Neural cell (in vitro differentiated cells): Measurements from ENCODE around the gene SPP2. TPM values are rescaled to one million over a fixed set of nuclear protein-coding genes. Genes with fewer than 3 reads are reported as not detected.

Experiments used
- H2AFZ ChIP-seq: fragments of 200-600, 300-800 bp; sonication (generic), shearing (Covaris generic); 2 replicates; pipeline ENCODE4 v1.6.0; 2014; ENCODE audit warnings: low read depth, mild to moderate bottlenecking, antibody characterized with exemption, low read length, moderate library complexity
- H3F3A ChIP-seq: fragments of 200-600 bp; shearing (Covaris generic); 2 replicates; pipeline ENCODE4 v1.6.1; 2016; ENCODE audit warnings: mild to moderate bottlenecking, moderate library complexity, mixed read lengths, antibody characterized with exemption, low read length; ENCODE audit not compliant: insufficient read depth, poor library complexity, severe bottlenecking
- H3K27ac ChIP-seq: fragments of 200-600, 300-800 bp; sonication (generic), shearing (Covaris generic); 2 replicates; pipeline ENCODE4 v1.5.1; 2014; ENCODE audit warnings: mild to moderate bottlenecking, low read length, moderate library complexity
- H3K27me3 ChIP-seq: fragments of 300-800, 200-600 bp; sonication (generic), shearing (Covaris generic); 2 replicates; pipeline ENCODE4 v1.6.0; 2014; ENCODE audit warnings: mild to moderate bottlenecking, low read depth, low read length, moderate library complexity; ENCODE audit not compliant: insufficient read depth
- H3K36me3 ChIP-seq: fragments of 300-800, 200-600 bp; sonication (generic), shearing (Covaris generic); 2 replicates; pipeline ENCODE4 v1.5.1; 2014; ENCODE audit warnings: mild to moderate bottlenecking, antibody characterized with exemption, low read length, moderate library complexity; ENCODE audit not compliant: insufficient read depth
- H3K4me2 ChIP-seq: fragments of 300-800, 200-600 bp; sonication (generic), shearing (Covaris generic); 2 replicates; pipeline ENCODE4 v1.6.0; 2014; ENCODE audit warnings: mild to moderate bottlenecking, low read length
- H3K4me3 ChIP-seq: fragments of 300-800, 200-600 bp; sonication (generic), shearing (Covaris generic); 2 replicates; pipeline ENCODE4 v1.5.1; 2014; ENCODE audit warnings: mild to moderate bottlenecking, low read length, moderate library complexity
- H3K79me2 ChIP-seq: fragments of 200-600 bp; shearing (Covaris generic); replicated peaks from 2 replicates; pipeline ENCODE4 v1.6.0; 2014; ENCODE audit warnings: mild to moderate bottlenecking, low read length, moderate library complexity; ENCODE audit not compliant: insufficient read depth
- H3K9ac ChIP-seq: fragments of 300-800, 200-600 bp; sonication (generic), shearing (Covaris generic); 2 replicates; pipeline ENCODE4 v1.6.1; 2016; ENCODE audit warnings: mild to moderate bottlenecking, low read length, mixed read lengths
- H3K9me2 ChIP-seq: fragments of 200-600 bp; shearing (Covaris generic); 2 replicates; pipeline ENCODE4 v1.6.1; 2016; ENCODE audit warnings: mild to moderate bottlenecking, low read length, mixed read lengths; ENCODE audit not compliant: insufficient read depth
- H3K9me3 ChIP-seq: fragments of 200-600, 300-800 bp; sonication (generic), shearing (Covaris generic); 2 replicates; pipeline ENCODE4 v1.6.1; 2016; ENCODE audit warnings: mild to moderate bottlenecking, mixed run types, low read length, moderate library complexity, mixed read lengths
- H4K20me1 ChIP-seq: fragments of 200-600 bp; shearing (Covaris generic); 2 replicates; pipeline ENCODE4 v1.6.1; 2016; ENCODE audit warnings: mild to moderate bottlenecking, mixed run types; ENCODE audit not compliant: insufficient read depth
- EP300 ChIP-seq: fragments of 450-650 bp; conservative IDR thresholded peaks from 2 replicates; pipeline ENCODE4 v1.6.1; 2014; ENCODE audit warnings: antibody characterized with exemption, mild to moderate bottlenecking, moderate library complexity; ENCODE audit not compliant: poor library complexity, severe bottlenecking
- EZH2 ChIP-seq: fragments of 200-600, 300-800 bp; shearing (Covaris generic), sonication (generic); IDR thresholded peaks from 2 replicates; pipeline ENCODE4 v1.6.1; 2014; ENCODE audit warnings: antibody characterized with exemption, low read length, borderline replicate concordance, mild to moderate bottlenecking; ENCODE audit not compliant: insufficient read depth, poor library complexity, severe bottlenecking
- MXI1 ChIP-seq: fragments of 450-650 bp; conservative IDR thresholded peaks from 2 replicates; pipeline ENCODE4 v1.6.1; 2014; ENCODE audit warnings: antibody characterized with exemption, mild to moderate bottlenecking; ENCODE audit not compliant: poor library complexity, severe bottlenecking
- POLR2AphosphoS5 ChIP-seq: IDR thresholded peaks from 2 replicates; pipeline ENCODE4 v1.6.1; 2012
- RAD21 ChIP-seq: fragments of 450-650 bp; conservative IDR thresholded peaks from 2 replicates; pipeline ENCODE4 v1.6.1; 2014; ENCODE audit warnings: antibody characterized with exemption, mild to moderate bottlenecking, moderate library complexity
- SMC3 ChIP-seq: fragments of 450-650 bp; conservative IDR thresholded peaks from 2 replicates; pipeline ENCODE4 v1.6.1; 2014; ENCODE audit warnings: antibody characterized with exemption, mild to moderate bottlenecking, moderate library complexity; ENCODE audit not compliant: poor library complexity
- TAF1 ChIP-seq: IDR thresholded peaks from 2 replicates; pipeline ENCODE4 v1.6.1; 2012; ENCODE audit warnings: low read depth
- polyA plus RNA-seq: library from polyadenylated mRNA; depleted of rRNA; stranded (reverse); fragments of >200 nt; gene quantifications from 2 replicates; pipeline ENCODE4 v1.2.3, GENCODE V29; 2014
- TF ChIP-seq, protein P1 (sequence below): fragments of 450-650 bp; IDR thresholded peaks from 2 replicates; pipeline ENCODE4 v1.5.1; 2014; ENCODE audit warnings: antibody characterized with exemption, mild to moderate bottlenecking, moderate library complexity; ENCODE audit not compliant: poor library complexity, severe bottlenecking
- TF ChIP-seq, protein P2 (sequence below): IDR thresholded peaks from 2 replicates; pipeline ENCODE4 v1.6.1; 2012; ENCODE audit warnings: borderline replicate concordance

Gene SPP2
- polyA plus RNA-seq, 1 donor from 2014 or later: not detected

DNA sequence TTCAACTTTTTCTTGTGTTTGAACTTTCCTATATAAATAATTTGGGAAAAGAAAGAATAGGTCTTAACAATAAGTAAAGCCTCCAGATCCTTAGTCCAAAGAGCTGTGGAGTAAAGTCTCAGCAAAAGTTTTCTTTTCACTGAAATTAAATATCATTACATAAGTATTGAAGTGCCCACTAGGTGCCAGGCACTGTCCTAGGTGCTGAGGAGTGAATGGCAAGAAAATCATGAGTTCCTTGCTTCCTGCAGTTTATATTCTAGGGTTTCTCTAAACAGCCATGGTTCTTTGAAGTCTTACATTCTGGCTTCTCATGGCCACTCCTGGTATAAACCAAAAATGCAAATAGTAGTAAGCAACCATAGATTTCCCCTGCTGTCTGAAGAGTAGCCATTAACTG lies 59.7 kb downstream of the SPP2 start:
- Histone ChIP-seq H3K9me2 (no peaks in the 10 kb centered on the region), H3K4me3 (no peak overlapping the region), H3K27me3 (no peaks in the 10 kb centered on the region), H3K9ac (no peak overlapping the region), H3K27ac (no peak overlapping the region), H3K36me3 (no peaks in the 10 kb centered on the region), H3K9me3 (no peaks in the 10 kb centered on the region), H2AFZ (no peak overlapping the region), H3K4me2 (no peak overlapping the region), H3F3A (no peaks in the 10 kb centered on the region), H4K20me1 (no peaks in the 10 kb centered on the region), H3K79me2 (no peaks in the 10 kb centered on the region)
- TF ChIP-seq EZH2 (no peak), SMC3 (no peak), MXI1 (no peak), POLR2AphosphoS5 (no peak), EP300 (no peak), RAD21 (no peak), TAF1 (no peak)
- TF ChIP-seq, protein P1, sequence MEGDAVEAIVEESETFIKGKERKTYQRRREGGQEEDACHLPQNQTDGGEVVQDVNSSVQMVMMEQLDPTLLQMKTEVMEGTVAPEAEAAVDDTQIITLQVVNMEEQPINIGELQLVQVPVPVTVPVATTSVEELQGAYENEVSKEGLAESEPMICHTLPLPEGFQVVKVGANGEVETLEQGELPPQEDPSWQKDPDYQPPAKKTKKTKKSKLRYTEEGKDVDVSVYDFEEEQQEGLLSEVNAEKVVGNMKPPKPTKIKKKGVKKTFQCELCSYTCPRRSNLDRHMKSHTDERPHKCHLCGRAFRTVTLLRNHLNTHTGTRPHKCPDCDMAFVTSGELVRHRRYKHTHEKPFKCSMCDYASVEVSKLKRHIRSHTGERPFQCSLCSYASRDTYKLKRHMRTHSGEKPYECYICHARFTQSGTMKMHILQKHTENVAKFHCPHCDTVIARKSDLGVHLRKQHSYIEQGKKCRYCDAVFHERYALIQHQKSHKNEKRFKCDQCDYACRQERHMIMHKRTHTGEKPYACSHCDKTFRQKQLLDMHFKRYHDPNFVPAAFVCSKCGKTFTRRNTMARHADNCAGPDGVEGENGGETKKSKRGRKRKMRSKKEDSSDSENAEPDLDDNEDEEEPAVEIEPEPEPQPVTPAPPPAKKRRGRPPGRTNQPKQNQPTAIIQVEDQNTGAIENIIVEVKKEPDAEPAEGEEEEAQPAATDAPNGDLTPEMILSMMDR: no peak
- TF ChIP-seq, protein P2, sequence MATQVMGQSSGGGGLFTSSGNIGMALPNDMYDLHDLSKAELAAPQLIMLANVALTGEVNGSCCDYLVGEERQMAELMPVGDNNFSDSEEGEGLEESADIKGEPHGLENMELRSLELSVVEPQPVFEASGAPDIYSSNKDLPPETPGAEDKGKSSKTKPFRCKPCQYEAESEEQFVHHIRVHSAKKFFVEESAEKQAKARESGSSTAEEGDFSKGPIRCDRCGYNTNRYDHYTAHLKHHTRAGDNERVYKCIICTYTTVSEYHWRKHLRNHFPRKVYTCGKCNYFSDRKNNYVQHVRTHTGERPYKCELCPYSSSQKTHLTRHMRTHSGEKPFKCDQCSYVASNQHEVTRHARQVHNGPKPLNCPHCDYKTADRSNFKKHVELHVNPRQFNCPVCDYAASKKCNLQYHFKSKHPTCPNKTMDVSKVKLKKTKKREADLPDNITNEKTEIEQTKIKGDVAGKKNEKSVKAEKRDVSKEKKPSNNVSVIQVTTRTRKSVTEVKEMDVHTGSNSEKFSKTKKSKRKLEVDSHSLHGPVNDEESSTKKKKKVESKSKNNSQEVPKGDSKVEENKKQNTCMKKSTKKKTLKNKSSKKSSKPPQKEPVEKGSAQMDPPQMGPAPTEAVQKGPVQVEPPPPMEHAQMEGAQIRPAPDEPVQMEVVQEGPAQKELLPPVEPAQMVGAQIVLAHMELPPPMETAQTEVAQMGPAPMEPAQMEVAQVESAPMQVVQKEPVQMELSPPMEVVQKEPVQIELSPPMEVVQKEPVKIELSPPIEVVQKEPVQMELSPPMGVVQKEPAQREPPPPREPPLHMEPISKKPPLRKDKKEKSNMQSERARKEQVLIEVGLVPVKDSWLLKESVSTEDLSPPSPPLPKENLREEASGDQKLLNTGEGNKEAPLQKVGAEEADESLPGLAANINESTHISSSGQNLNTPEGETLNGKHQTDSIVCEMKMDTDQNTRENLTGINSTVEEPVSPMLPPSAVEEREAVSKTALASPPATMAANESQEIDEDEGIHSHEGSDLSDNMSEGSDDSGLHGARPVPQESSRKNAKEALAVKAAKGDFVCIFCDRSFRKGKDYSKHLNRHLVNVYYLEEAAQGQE: no peak

DNA sequence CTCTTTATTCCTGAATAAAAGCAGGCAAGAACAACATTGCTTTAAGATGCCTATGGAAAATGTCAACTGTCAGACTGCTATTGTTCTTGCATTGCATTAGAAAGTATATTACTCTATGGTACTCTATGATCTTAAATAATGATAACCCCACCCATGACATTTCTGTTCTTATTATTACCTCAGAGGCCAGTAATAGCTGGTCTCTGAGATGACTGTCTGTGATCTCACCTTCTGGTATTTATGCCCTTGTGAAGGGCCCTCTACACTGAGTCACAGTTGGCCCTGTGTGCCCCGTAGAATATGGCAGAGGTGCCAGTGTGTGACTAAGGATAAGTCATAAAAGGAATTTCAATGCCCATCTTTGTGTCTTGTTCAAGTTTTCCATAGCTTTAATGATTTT lies 61.0 kb downstream of the SPP2 start:
- Histone ChIP-seq H3K4me2 (no peak overlapping the region), H3K36me3 (no peaks in the 10 kb centered on the region), H4K20me1 (no peaks in the 10 kb centered on the region), H3K9ac (no peak overlapping the region), H3K9me3 (no peaks in the 10 kb centered on the region), H3K4me3 (no peak overlapping the region), H2AFZ (no peak overlapping the region), H3K27me3 (no peaks in the 10 kb centered on the region), H3K9me2 (no peaks in the 10 kb centered on the region), H3F3A (no peaks in the 10 kb centered on the region), H3K27ac (no peak overlapping the region), H3K79me2 (no peaks in the 10 kb centered on the region)
- TF ChIP-seq TAF1 (no peak), MXI1 (no peak), POLR2AphosphoS5 (no peak), RAD21 (no peak), EZH2 (no peak), SMC3 (no peak)
- TF ChIP-seq, protein P2: no peak
